Gastrocnemius medialis (tissue), 4 donors: ENCODE measurements around the gene MADCAM1. TPM values are rescaled to one million over a fixed set of nuclear protein-coding genes. Genes with fewer than 3 reads are reported as not detected.

Source experiments
- ATAC-seq, 2 donors: fragments of 150-250 bp; one replicate each; pipeline ENCODE4 v1.9.1; 2016
- DNase-seq, 2 donors: peaks; one replicate each; pipeline ENCODE4 v3.0.0-alpha.2; 2019
- H3K27ac ChIP-seq, 4 donors: fragments of 200-600 bp; sonication (generic); 1 replicate in 1 of 4; 2 replicates in 3 of 4; pipeline ENCODE4 v1.5.1; 2016 to 2018; ENCODE audit warnings: mild to moderate bottlenecking in 2 of 4, moderate library complexity in 1 of 4
- H3K27me3 ChIP-seq, 3 donors: fragments of 200-600 bp; sonication (generic) in 2 of 3; 1 replicate in 1 of 3; 2 replicates in 2 of 3; pipeline versions ENCODE4 v1.5.1 to v1.6.0; 2016 to 2019; ENCODE audit warnings: mild to moderate bottlenecking in 1 of 3, moderate library complexity in 1 of 3
- H3K36me3 ChIP-seq, 2 donors: fragments of 200-600 bp; sonication (generic) in 1 of 2; one replicate each; pipeline ENCODE4 v1.5.1; 2017 to 2018
- H3K4me1 ChIP-seq, 2 donors: fragments of 200-600 bp; sonication (generic) in 1 of 2; one replicate each; pipeline ENCODE4 v1.5.1; 2016 to 2017; ENCODE audit warnings: mild to moderate bottlenecking in 2 of 2
- H3K4me3 ChIP-seq, 4 donors: fragments of 200-600 bp; sonication (generic) in 3 of 4; 1 replicate in 1 of 4; 2 replicates in 3 of 4; pipeline ENCODE4 v1.5.1; 2016 to 2019; ENCODE audit warnings: mild to moderate bottlenecking in 2 of 4
- H3K9me3 ChIP-seq, 3 donors: fragments of 200-600 bp; sonication (generic) in 2 of 3; 1 replicate in 1 of 3; 2 replicates in 2 of 3; pipeline ENCODE4 v1.5.1; 2016 to 2019
- CTCF ChIP-seq, 5 experiments: fragments of 450-650 bp in 3 of 5; fragments of 200-600 bp in 2 of 5; sonication (generic) in 2 of 5; IDR thresholded peaks in 4 of 5; conservative IDR thresholded peaks in 1 of 5; 1 replicate in 4 of 5; 2 replicates in 1 of 5; pipeline ENCODE4 v1.5.1; 2016 to 2019; ENCODE audit warnings: antibody characterized with exemption in 5 of 5, mild to moderate bottlenecking in 3 of 5, moderate library complexity in 3 of 5
- POLR2A ChIP-seq, 2 donors: fragments of 450-650 bp; IDR thresholded peaks; one replicate each; pipeline ENCODE4 v1.6.1; 2017; ENCODE audit warnings: antibody characterized with exemption in 2 of 2, mild to moderate bottlenecking in 2 of 2, moderate library complexity in 2 of 2
- in situ Hi-C, 4 donors: fragments of 200-750 bp; cut with MboI; loops; one replicate each; pipeline versions ENCODE4 v1.15.0 to v1.8.0; 2017; ENCODE audit warnings: low sequenced_read_pairs in 4 of 4
- intact Hi-C: fragments of 100-400 bp; cut with DNase I; formaldehyde crosslinking; loops from one replicate; pipeline ENCODE4 v1.15.1; 2023; ENCODE audit warnings: low total_unique reads
- total RNA-seq, 4 donors: library from RNA; depleted of rRNA; stranded (reverse); fragments of >200 nt; gene quantifications; one replicate each; pipeline versions ENCODE4 v1.1.0 to v1.2.3, GENCODE V29; 2016

MADCAM1 gene
- total RNA-seq, 4 donors from 2014 or later, result 0.18 TPM; not detected in 3

- no peak for TF ChIP-seq CTCF (IDR thresholded peaks at IDR 0.05 in 4 of 5, conservative IDR thresholded peaks at IDR 0.05 in 1 of 5)
- no peak for TF ChIP-seq POLR2A (IDR thresholded peaks at IDR 0.05)
- intact Hi-C loops (no loop called here), in situ Hi-C loops (no loop called here)
- no peaks in the 10 kb centered on the region for H3K27me3 ChIP-seq
- DNase-seq, result no peak
- no peak overlapping the region for H3K4me3 ChIP-seq
- H3K9me3 ChIP-seq, result no peaks in the 10 kb centered on the region
- no peak for ATAC-seq
- no peaks in the 10 kb centered on the region for H3K36me3 ChIP-seq
- H3K4me1 ChIP-seq, result no peaks in the 10 kb centered on the region
- no peak overlapping the region for H3K27ac ChIP-seq
Measured at GRCh38 chr19:470701-471100, 25.6 kb upstream of the MADCAM1 start.

- intact Hi-C loops (no loop called here), in situ Hi-C loops (no loop called here)
- Histone ChIP-seq H3K9me3 (no peaks in the 10 kb centered on the region), H3K4me3 (no peak overlapping the region), H3K4me1 (no peaks in the 10 kb centered on the region), H3K36me3 (no peaks in the 10 kb centered on the region), H3K27ac (no peak overlapping the region), H3K27me3 (no peaks in the 10 kb centered on the region)
- ATAC-seq, result no peak
- no peak for TF ChIP-seq CTCF (IDR thresholded peaks at IDR 0.05 in 4 of 5, conservative IDR thresholded peaks at IDR 0.05 in 1 of 5)
- no peak for TF ChIP-seq POLR2A (IDR thresholded peaks at IDR 0.05)
- no peak for DNase-seq
Measured at GRCh38 chr19:472005-472858, 24.1 kb upstream of the MADCAM1 start.

GRCh38 chr19:474126-475078 lies 21.9 kb upstream of the MADCAM1 start:
- Histone ChIP-seq H3K27me3 (peaks cover 0 to 3% (median 0%) of the 10 kb centered on the region in 3 donors), H3K27ac (peak overlapping the region; percentile 56 to 81 (median 70)), H3K4me3 (peak overlapping the region; percentile 29 to 53 (median 44)), H3K4me1 (no peaks in the 10 kb centered on the region), H3K36me3 (no peaks in the 10 kb centered on the region), H3K9me3 (no peaks in the 10 kb centered on the region)
- intact Hi-C loops, result no loop called here
- in situ Hi-C loops, result no loop called here
- ATAC-seq, result peak; percentile 39 to 79
- DNase-seq, result no peak
- no peak for TF ChIP-seq POLR2A (IDR thresholded peaks at IDR 0.05)
- no peak for TF ChIP-seq CTCF (IDR thresholded peaks at IDR 0.05 in 4 of 5, conservative IDR thresholded peaks at IDR 0.05 in 1 of 5)

GRCh38 chr19:475360-475759 lies 20.9 kb upstream of the MADCAM1 start:
- Histone ChIP-seq H3K36me3 (no peaks in the 10 kb centered on the region), H3K27me3 (peaks cover 0 to 3% (median 0%) of the 10 kb centered on the region in 3 donors), H3K4me3 (no peak overlapping the region), H3K4me1 (peaks cover 0 to 3% of the 10 kb centered on the region in 2 donors), H3K9me3 (no peaks in the 10 kb centered on the region), H3K27ac (peak overlapping the region in 3 of 4 donors; percentile 61 to 81 (median 79))
- ATAC-seq (peak in 1 of 2 donors; percentile 14), DNase-seq (no peak)
- intact Hi-C loops (no loop called here), in situ Hi-C loops (no loop called here)
- TF ChIP-seq POLR2A (IDR thresholded peaks at IDR 0.05) (no peak), CTCF (IDR thresholded peaks at IDR 0.05 in 4 of 5, conservative IDR thresholded peaks at IDR 0.05 in 1 of 5) (no peak)
